Testis (tissue), 3 donors: Measurements from ENCODE around the gene NHSL2. TPM values are rescaled to one million over a fixed set of nuclear protein-coding genes. Genes with fewer than 3 reads are reported as not detected.

ENCODE experiments used
- DNase-seq: peaks from one replicate; pipeline ENCODE4 v3.0.0-alpha.2; 2019
- H3K27ac ChIP-seq, 2 donors: fragments of 200-600 bp; sonication (generic); one replicate each; pipeline ENCODE4 v1.5.1; 2019
- H3K27me3 ChIP-seq: fragments of 200-600 bp; sonication (generic); one replicate; pipeline ENCODE4 v1.5.1; 2019
- H3K36me3 ChIP-seq: fragments of 200-600 bp; sonication (generic); one replicate; pipeline ENCODE4 v1.5.1; 2017; ENCODE audit warnings: low read depth; ENCODE audit errors: missing control alignments
- H3K4me1 ChIP-seq: fragments of 200-600 bp; sonication (generic); one replicate; pipeline ENCODE4 v1.5.1; 2019
- H3K4me3 ChIP-seq, 2 donors: fragments of 200-600 bp; sonication (generic); one replicate each; pipeline ENCODE4 v1.5.1; 2017 to 2019
- H3K9me3 ChIP-seq: fragments of 200-600 bp; sonication (generic); one replicate; pipeline ENCODE4 v1.5.1; 2017
- CTCF ChIP-seq, 3 experiments: fragments of 450-650 bp in 2 of 3; fragments of 200-600 bp in 1 of 3; sonication (generic) in 1 of 3; IDR thresholded peaks; one replicate each; pipeline ENCODE4 v1.5.1; 2016 to 2019; ENCODE audit warnings: antibody characterized with exemption in 3 of 3, mild to moderate bottlenecking in 2 of 3, moderate library complexity in 1 of 3
- POLR2A ChIP-seq: fragments of 450-650 bp; IDR thresholded peaks from one replicate; pipeline ENCODE4 v1.6.1; 2017; ENCODE audit warnings: antibody characterized with exemption, mild to moderate bottlenecking, moderate library complexity
- whole genome bisulfite sequencing, 2 donors: methylation state at CpG; one replicate each; pipeline ENCODE4 v1.1.5; 2018; 5-methylcytosine and 5-hydroxymethylcytosine counted together
- intact Hi-C: fragments of 100-400 bp; cut with DNase I; formaldehyde crosslinking; loops from one replicate; pipeline ENCODE4 v1.15.1; 2023; ENCODE audit warnings: low total_unique reads
- polyA plus RNA-seq: library from polyadenylated mRNA; stranded (reverse); fragments of 350-450 nt; fragmentation: Illumina TruSeq; extraction: RNeasy Lipid Tissue Mini Kit (QIAGEN cat#74804); gene quantifications from one replicate; pipeline ENCODE4 v1.2.3, GENCODE V29; 2014; ENCODE audit warnings: low read depth, low replicate concordance; ENCODE audit not compliant: insufficient read depth
- total RNA-seq, 2 donors: library from RNA; depleted of rRNA; stranded (reverse); fragments of >200 nt; gene quantifications; one replicate each; pipeline ENCODE4 v1.2.3, GENCODE V29; 2016

NHSL2 gene
- total and polyA plus RNA-seq, 3 donors from 2014 or later = 9.5 to 33.1 (median 32.5) TPM

GRCh38 chrX:72001471-72001870, 90.8 kb downstream of the NHSL2 start:
- Histone ChIP-seq H3K27ac (no peak overlapping the region), H3K27me3 (no peaks in the 10 kb centered on the region), H3K4me3 (no peak overlapping the region), H3K4me1 (no peaks in the 10 kb centered on the region), H3K9me3 (no peaks in the 10 kb centered on the region), H3K36me3 (no peaks in the 10 kb centered on the region)
- 83 to 89% methylated on average over 3 of the region's 3 CpGs for WGBS, 2 donors
- TF ChIP-seq CTCF (IDR thresholded peaks at IDR 0.05) (no peak), POLR2A (no peak)
- DNase-seq = no peak
- intact Hi-C loops = no loop called here

GRCh38 chrX:72001906-72002305, 91.3 kb downstream of the NHSL2 start:
- Histone ChIP-seq H3K9me3 (no peaks in the 10 kb centered on the region), H3K27me3 (no peaks in the 10 kb centered on the region), H3K27ac (no peak overlapping the region), H3K4me1 (no peaks in the 10 kb centered on the region), H3K4me3 (no peak overlapping the region), H3K36me3 (no peaks in the 10 kb centered on the region)
- intact Hi-C loops = no loop called here
- TF ChIP-seq CTCF (IDR thresholded peaks at IDR 0.05) (no peak), POLR2A (no peak)
- 84 to 93% methylated on average over 2 of the region's 2 CpGs for WGBS, 2 donors
- no peak for DNase-seq

GRCh38 chrX:72002875-72003274, 92.2 kb downstream of the NHSL2 start:
- no peak for TF ChIP-seq POLR2A
- TF ChIP-seq CTCF (IDR thresholded peaks at IDR 0.05) = no peak
- no peaks in the 10 kb centered on the region for H3K4me1 ChIP-seq
- no peaks in the 10 kb centered on the region for H3K27me3 ChIP-seq
- H3K9me3 ChIP-seq = no peaks in the 10 kb centered on the region
- intact Hi-C loops = no loop called here
- no peak overlapping the region for H3K27ac ChIP-seq
- 73 to 85% methylated on average over 4 to 6 of the region's 6 CpGs for WGBS, 2 donors
- H3K36me3 ChIP-seq = no peaks in the 10 kb centered on the region
- DNase-seq = no peak
- H3K4me3 ChIP-seq = no peak overlapping the region

GRCh38 chrX:72003811-72004750, 93.4 kb downstream of the NHSL2 start:
- Histone ChIP-seq H3K36me3 (no peaks in the 10 kb centered on the region), H3K27me3 (no peaks in the 10 kb centered on the region), H3K4me3 (no peak overlapping the region), H3K27ac (no peak overlapping the region), H3K9me3 (no peaks in the 10 kb centered on the region), H3K4me1 (no peaks in the 10 kb centered on the region)
- no peak for TF ChIP-seq POLR2A
- TF ChIP-seq CTCF (IDR thresholded peaks at IDR 0.05) = no peak
- DNase-seq = no peak
- WGBS, 2 donors = 31 to 64% methylated on average over 3 to 17 of the region's 17 CpGs
- intact Hi-C loops = no loop called here

GRCh38 chrX:72005046-72005445, 94.4 kb downstream of the NHSL2 start:
- intact Hi-C loops = no loop called here

More at GRCh38 chrX:72005046-72005445, 94.4 kb downstream of the NHSL2 start:
- no peak for DNase-seq
- H3K27ac ChIP-seq = no peak overlapping the region
- no peak overlapping the region for H3K4me3 ChIP-seq
- WGBS, 2 donors = 86 to 100% methylated on average over 2 of the region's 2 CpGs
- no peak for TF ChIP-seq CTCF (IDR thresholded peaks at IDR 0.05)
- no peak for TF ChIP-seq POLR2A
- H3K9me3 ChIP-seq = no peaks in the 10 kb centered on the region
- H3K36me3 ChIP-seq = no peaks in the 10 kb centered on the region
- no peaks in the 10 kb centered on the region for H3K27me3 ChIP-seq
- no peaks in the 10 kb centered on the region for H3K4me1 ChIP-seq
